Astrocyte (in vitro differentiated cells and primary cell): Measurements from ENCODE around the gene ADGRD1. TPM values are rescaled to one million over a fixed set of nuclear protein-coding genes. Genes with fewer than 3 reads are reported as not detected.

Experiments
- DNase-seq: peaks from one replicate; pipeline ENCODE4 v3.0.0-alpha.2; 2010; ENCODE audit warnings: low read depth
- FAIRE-seq: peaks from 2 replicates; lab custom pipeline; 2011; peaks lifted over from hg19 to GRCh38; lab: Jason Lieb, UNC
- H2AFZ ChIP-seq: 2 replicates; pipeline ENCODE4 v1.6.0; 2012; ENCODE audit warnings: low read depth, low read length, inconsistent platforms
- H3K27ac ChIP-seq: 2 replicates; pipeline ENCODE4 v1.5.1; 2011; ENCODE audit warnings: low read depth, low read length, inconsistent platforms
- H3K27me3 ChIP-seq: 2 replicates; pipeline ENCODE4 v1.6.0; 2011; ENCODE audit warnings: low read length, inconsistent platforms; ENCODE audit not compliant: insufficient read depth
- H3K36me3 ChIP-seq: 2 replicates; pipeline ENCODE4 v1.5.1; 2011; ENCODE audit warnings: low read length, inconsistent platforms; ENCODE audit not compliant: insufficient read depth
- H3K4me1 ChIP-seq: 2 replicates; pipeline ENCODE4 v1.5.1; 2011; ENCODE audit warnings: low read length, inconsistent platforms; ENCODE audit not compliant: insufficient read depth
- H3K4me2 ChIP-seq: 2 replicates; pipeline ENCODE4 v1.6.0; 2012; ENCODE audit warnings: low read length, inconsistent platforms
- H3K4me3 ChIP-seq: 2 replicates; pipeline ENCODE4 v1.5.1; 2011; ENCODE audit warnings: low read depth, mild to moderate bottlenecking, low read length, inconsistent platforms; ENCODE audit not compliant: insufficient read depth
- H3K79me2 ChIP-seq: 2 replicates; pipeline ENCODE4 v1.6.0; 2012; ENCODE audit warnings: mild to moderate bottlenecking, low read length, inconsistent platforms; ENCODE audit not compliant: insufficient read depth
- H3K9ac ChIP-seq: 2 replicates; pipeline ENCODE4 v1.6.0; 2012; ENCODE audit warnings: mild to moderate bottlenecking, low read length, inconsistent platforms
- H3K9me3 ChIP-seq: 2 replicates; pipeline ENCODE4 v1.5.1; 2012; ENCODE audit warnings: low read depth, mild to moderate bottlenecking, low read length, inconsistent platforms; ENCODE audit not compliant: insufficient read depth
- H4K20me1 ChIP-seq: 2 replicates; pipeline ENCODE4 v1.6.0; 2012; ENCODE audit warnings: low read length, inconsistent platforms; ENCODE audit not compliant: insufficient read depth
- H3K27ac Mint-ChIP-seq: one replicate; pipeline ENCODE4 v1.8.0; 2021; ENCODE audit warnings: mild to moderate bottlenecking, mixed read lengths; ENCODE audit not compliant: unreplicated experiment
- H3K27me3 Mint-ChIP-seq: one replicate; pipeline ENCODE4 v1.8.0; 2021; ENCODE audit warnings: low read depth, mixed read lengths; ENCODE audit not compliant: unreplicated experiment
- H3K36me3 Mint-ChIP-seq: one replicate; pipeline ENCODE4 v1.8.0; 2021; ENCODE audit warnings: low read depth, mixed read lengths; ENCODE audit not compliant: unreplicated experiment
- H3K4me1 Mint-ChIP-seq: one replicate; pipeline ENCODE4 v1.8.0; 2021; ENCODE audit warnings: low read depth, mixed read lengths; ENCODE audit not compliant: unreplicated experiment
- H3K4me3 Mint-ChIP-seq: one replicate; pipeline ENCODE4 v1.8.0; 2021; ENCODE audit warnings: mild to moderate bottlenecking, moderate library complexity, mixed read lengths; ENCODE audit not compliant: unreplicated experiment
- H3K9me3 Mint-ChIP-seq: one replicate; pipeline ENCODE4 v1.8.0; 2021; ENCODE audit warnings: mild to moderate bottlenecking, mixed read lengths; ENCODE audit not compliant: unreplicated experiment
- CTCF ChIP-seq: IDR thresholded peaks from 2 replicates; pipeline ENCODE4 v1.5.1; 2011; ENCODE audit warnings: low read depth, mild to moderate bottlenecking, inconsistent platforms, low read length, moderate library complexity; ENCODE audit not compliant: insufficient read depth
- EZH2 ChIP-seq: IDR thresholded peaks from 2 replicates; pipeline ENCODE4 v1.6.1; 2012; ENCODE audit warnings: mild to moderate bottlenecking, low read length, inconsistent platforms; ENCODE audit not compliant: insufficient read depth
- total RNA-seq: library from RNA; stranded (reverse); gene quantifications from 2 replicates; pipeline ENCODE4 v1.2.1, GENCODE V29; 2021

The ADGRD1 gene
- total RNA-seq, 1 donor from 2014 or later, result 3.0 TPM

- Mint-ChIP-seq H3K27ac (no peak overlapping the region), H3K4me1 (peaks cover 3% of the 10 kb centered on the region), H3K27me3 (peaks cover 44% of the 10 kb centered on the region)
Observed at GRCh38 chr12:131133994-131134393, 180.3 kb downstream of the ADGRD1 start.

GRCh38 chr12:131134523-131135310 is 181.0 kb downstream of the ADGRD1 start:
- Histone ChIP-seq H2AFZ (no peak overlapping the region), H3K4me2 (no peak overlapping the region), H3K27ac (no peak overlapping the region), H3K27me3 (no peaks in the 10 kb centered on the region), H3K4me1 (peaks cover 3% of the 10 kb centered on the region), H3K36me3 (no peaks in the 10 kb centered on the region), H3K9ac (no peak overlapping the region), H3K79me2 (no peaks in the 10 kb centered on the region), H4K20me1 (no peaks in the 10 kb centered on the region), H3K9me3 (no peaks in the 10 kb centered on the region), H3K4me3 (no peak overlapping the region)
- H3K27me3 Mint-ChIP-seq, result peaks cover 48% of the 10 kb centered on the region
- DNase-seq (no peak), FAIRE-seq (no peak)
- no peak overlapping the region for H3K27ac Mint-ChIP-seq
- H3K4me1 Mint-ChIP-seq, result peaks cover 3% of the 10 kb centered on the region
- no peak overlapping the region for H3K4me3 Mint-ChIP-seq
- TF ChIP-seq EZH2 (no peak), CTCF (no peak)
- H3K36me3 Mint-ChIP-seq, result no peaks in the 10 kb centered on the region
- no peaks in the 10 kb centered on the region for H3K9me3 Mint-ChIP-seq

More at GRCh38 chr12:131133994-131134393, 180.3 kb downstream of the ADGRD1 start:
- H3K36me3 ChIP-seq, result no peaks in the 10 kb centered on the region
- no peak overlapping the region for H3K9ac ChIP-seq
- peaks cover 3% of the 10 kb centered on the region for H3K4me1 ChIP-seq
- no peak overlapping the region for H3K27ac ChIP-seq
- H4K20me1 ChIP-seq, result no peaks in the 10 kb centered on the region
- Mint-ChIP-seq H3K36me3 (no peaks in the 10 kb centered on the region), H3K9me3 (no peaks in the 10 kb centered on the region), H3K4me3 (no peak overlapping the region)
- no peaks in the 10 kb centered on the region for H3K27me3 ChIP-seq
- no peak for TF ChIP-seq CTCF
- TF ChIP-seq EZH2, result no peak
- H3K9me3 ChIP-seq, result no peaks in the 10 kb centered on the region
- H2AFZ ChIP-seq, result no peak overlapping the region
- no peaks in the 10 kb centered on the region for H3K79me2 ChIP-seq
- no peak for FAIRE-seq
- DNase-seq, result no peak
- no peak overlapping the region for H3K4me3 ChIP-seq
- H3K4me2 ChIP-seq, result no peak overlapping the region

- H3K4me3 Mint-ChIP-seq, result no peak overlapping the region
- H3K4me1 Mint-ChIP-seq, result no peaks in the 10 kb centered on the region
- Histone ChIP-seq H3K9me3 (no peaks in the 10 kb centered on the region), H3K4me3 (no peak overlapping the region), H3K27ac (no peak overlapping the region), H3K4me1 (no peaks in the 10 kb centered on the region), H3K9ac (no peak overlapping the region), H3K27me3 (no peaks in the 10 kb centered on the region), H3K36me3 (no peaks in the 10 kb centered on the region), H4K20me1 (no peaks in the 10 kb centered on the region), H3K79me2 (no peaks in the 10 kb centered on the region), H2AFZ (no peak overlapping the region), H3K4me2 (no peak overlapping the region)
- no peaks in the 10 kb centered on the region for H3K36me3 Mint-ChIP-seq
- TF ChIP-seq CTCF (no peak), EZH2 (no peak)
- no peaks in the 10 kb centered on the region for H3K9me3 Mint-ChIP-seq
- H3K27ac Mint-ChIP-seq, result no peak overlapping the region
- DNase-seq (no peak), FAIRE-seq (no peak)
- peaks cover 52% of the 10 kb centered on the region for H3K27me3 Mint-ChIP-seq
Observed at GRCh38 chr12:131135311-131135785, 181.6 kb downstream of the ADGRD1 start.
